ENCODE data around the gene CALD1. TPM values are rescaled to one million over a fixed set of nuclear protein-coding genes. Genes with fewer than 3 reads are reported as not detected.

Gene CALD1
- total RNA-seq, 1 experiment from 2014 or later, result 107 TPM

DNA sequence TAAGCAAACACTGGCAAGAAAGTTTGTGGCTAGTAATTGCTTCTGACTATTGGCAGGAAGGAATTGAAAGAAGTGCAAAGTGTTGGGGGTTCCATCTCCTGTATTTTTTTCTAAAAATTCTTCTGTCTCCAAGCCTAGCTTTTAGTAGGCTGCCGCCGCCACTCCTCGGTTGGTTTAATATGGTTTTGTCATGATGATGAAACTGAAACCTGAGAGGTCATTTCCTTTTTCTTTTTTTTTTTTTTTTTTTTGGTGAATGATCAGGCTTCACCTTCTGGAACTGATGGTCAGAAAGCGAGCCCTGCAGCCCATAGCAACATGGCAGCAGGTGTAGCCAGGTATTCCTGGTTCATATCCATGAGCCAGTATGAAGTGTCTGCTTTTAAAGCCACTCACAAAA lies 131.5 kb downstream of the CALD1 start:
- no peak overlapping the region for H3K18ac ChIP-seq (ENCODE audit: insufficient read length, low read depth, low read length)
- H3K4me3 Mint-ChIP-seq, result no peak overlapping the region
- no peaks in the 10 kb centered on the region for H3K9me3 Mint-ChIP-seq
- no peak overlapping the region for H2BK5ac ChIP-seq (ENCODE audit: insufficient read length, low read length)
- no peak for DNase-seq
- TF ChIP-seq, protein P1, sequence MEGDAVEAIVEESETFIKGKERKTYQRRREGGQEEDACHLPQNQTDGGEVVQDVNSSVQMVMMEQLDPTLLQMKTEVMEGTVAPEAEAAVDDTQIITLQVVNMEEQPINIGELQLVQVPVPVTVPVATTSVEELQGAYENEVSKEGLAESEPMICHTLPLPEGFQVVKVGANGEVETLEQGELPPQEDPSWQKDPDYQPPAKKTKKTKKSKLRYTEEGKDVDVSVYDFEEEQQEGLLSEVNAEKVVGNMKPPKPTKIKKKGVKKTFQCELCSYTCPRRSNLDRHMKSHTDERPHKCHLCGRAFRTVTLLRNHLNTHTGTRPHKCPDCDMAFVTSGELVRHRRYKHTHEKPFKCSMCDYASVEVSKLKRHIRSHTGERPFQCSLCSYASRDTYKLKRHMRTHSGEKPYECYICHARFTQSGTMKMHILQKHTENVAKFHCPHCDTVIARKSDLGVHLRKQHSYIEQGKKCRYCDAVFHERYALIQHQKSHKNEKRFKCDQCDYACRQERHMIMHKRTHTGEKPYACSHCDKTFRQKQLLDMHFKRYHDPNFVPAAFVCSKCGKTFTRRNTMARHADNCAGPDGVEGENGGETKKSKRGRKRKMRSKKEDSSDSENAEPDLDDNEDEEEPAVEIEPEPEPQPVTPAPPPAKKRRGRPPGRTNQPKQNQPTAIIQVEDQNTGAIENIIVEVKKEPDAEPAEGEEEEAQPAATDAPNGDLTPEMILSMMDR (conservative IDR thresholded peaks at IDR 0.05), result no peak
- no peak overlapping the region for H4K5ac ChIP-seq (ENCODE audit: insufficient read length, low read depth, low read length)
- H3K4ac ChIP-seq (ENCODE audit: low read depth, low read length), result no peak overlapping the region
- no CpG with 5 or more reads among the region's 4 CpGs for WGBS (ENCODE audit: extremely low coverage, insufficient read length, low lambda C conversion rate)
- H3K4me2 ChIP-seq (ENCODE audit: insufficient read depth, insufficient read length, low read length), result no peak overlapping the region
- H2BK12ac ChIP-seq (ENCODE audit: insufficient read length, low read depth, low read length), result no peak overlapping the region
- no peaks in the 10 kb centered on the region for H4K20me1 ChIP-seq (ENCODE audit: control insufficient read depth, insufficient read depth, insufficient read length)
- no peak overlapping the region for H4K91ac ChIP-seq (ENCODE audit: insufficient read length, low read depth, low read length)
- H2BK120ac ChIP-seq (ENCODE audit: low read depth, low read length, poor library complexity, severe bottlenecking), result no peak overlapping the region
- no peaks in the 10 kb centered on the region for H3K27me3 Mint-ChIP-seq (ENCODE audit: low read depth)
- peaks cover 0 to 9% (median 2%) of the 10 kb centered on the region in 3 experiments; a peak in 1 of 7 replicates for H3K36me3 Mint-ChIP-seq (ENCODE audit: insufficient read depth in 1 of 3, low read depth in 3 of 3)
- H3K4me1 ChIP-seq (ENCODE audit: insufficient read depth, low read length), result peaks cover 10% of the 10 kb centered on the region
- peaks cover 15 to 21% of the 10 kb centered on the region in 2 experiments for H3K4me1 Mint-ChIP-seq
- H2AFZ ChIP-seq (ENCODE audit: low read length), result no peak overlapping the region
- H3K27ac Mint-ChIP-seq, result peak overlapping the region in 1 of 3 experiments; percentile 65; a peak in 1 of 7 replicates
- no peak overlapping the region for H2AK5ac ChIP-seq (ENCODE audit: insufficient read length, low read length)
- H3K79me1 ChIP-seq (ENCODE audit: insufficient read depth, low read depth, low read length, poor library complexity, severe bottlenecking), result no peaks in the 10 kb centered on the region
- H2BK20ac ChIP-seq (ENCODE audit: low read depth, low read length, poor library complexity, severe bottlenecking), result no peak overlapping the region
- no peaks in the 10 kb centered on the region for H3K27me3 ChIP-seq (ENCODE audit: insufficient read depth, low read length)
- no peaks in the 10 kb centered on the region for H3K9me3 ChIP-seq (ENCODE audit: control insufficient read depth, low read depth, low read length)
- no peaks in the 10 kb centered on the region for H3K79me2 ChIP-seq (ENCODE audit: insufficient read depth, low read length)
- no peak overlapping the region for H2BK15ac ChIP-seq (ENCODE audit: low read depth, low read length)
- H3K56ac ChIP-seq (ENCODE audit: insufficient read length, low read depth, low read length), result no peak overlapping the region
- no peak overlapping the region for H3K23ac ChIP-seq (ENCODE audit: insufficient read length, low read depth, low read length)
- no peaks in the 10 kb centered on the region for H3K23me2 ChIP-seq (ENCODE audit: insufficient read length, low read depth, low read length, poor library complexity, severe bottlenecking)
- H3T11ph ChIP-seq (ENCODE audit: low read length), result no peak overlapping the region
- H4K8ac ChIP-seq (replicated peaks; ENCODE audit: insufficient read length, low read depth, low read length), result no peak overlapping the region
- no peak overlapping the region for H3K27ac ChIP-seq (ENCODE audit: insufficient read length, low read depth, low read length)
- no peak overlapping the region for H3K14ac ChIP-seq (ENCODE audit: insufficient read depth, low read length)
- no peak overlapping the region for H3K9ac ChIP-seq (ENCODE audit: extremely low read depth, insufficient read length, low read length)

Data from H9 (cell line).